GM21529 (cell line): ENCODE measurements around the gene THAP8.

Source experiments
- ATAC-seq: cut with Tn5 transposase; IDR thresholded peaks from one replicate; pipeline ENCODE4 v1.9.1; 2021; ENCODE audit not compliant: unreplicated experiment

Gene THAP8

GRCh38 chr19:36030264-36031148 lies 23.6 kb downstream of the THAP8 start:
- ATAC-seq, result no peak

- ATAC-seq, result no peak
Observed at GRCh38 chr19:36028313-36029041, 25.6 kb downstream of the THAP8 start.

GRCh38 chr19:36027696-36028095 lies 26.4 kb downstream of the THAP8 start:
- ATAC-seq, result no peak

- no peak for ATAC-seq
Observed at GRCh38 chr19:36026091-36026876, 27.8 kb downstream of the THAP8 start.

GRCh38 chr19:36025541-36025940 lies 28.5 kb downstream of the THAP8 start:
- no peak for ATAC-seq

GRCh38 chr19:36023432-36023831 lies 30.7 kb downstream of the THAP8 start:
- no peak for ATAC-seq

- no peak for ATAC-seq
Observed at GRCh38 chr19:36019061-36019670, 34.9 kb downstream of the THAP8 start.

GRCh38 chr19:36014012-36014924 lies 39.8 kb downstream of the THAP8 start, which contains the start of gene ALKBH6:
TSS of gene ALKBH6 (minus strand) at chr19:36014213. CDS start at chr19:36013397, 816 bp downstream.
- peak; percentile 93 for ATAC-seq

GRCh38 chr19:36013280-36014011 lies 40.6 kb downstream of the THAP8 start:
- no peak for ATAC-seq

- ATAC-seq, result no peak
Observed at GRCh38 chr19:36010402-36010801, 43.7 kb downstream of the THAP8 start.

GRCh38 chr19:36009633-36010379 lies 44.3 kb downstream of the THAP8 start:
- no peak for ATAC-seq

- ATAC-seq, result no peak
Observed at GRCh38 chr19:36009220-36009619, 44.9 kb downstream of the THAP8 start.

- ATAC-seq, result no peak
Observed at GRCh38 chr19:36008336-36008978, 45.6 kb downstream of the THAP8 start, which contains the start of gene SYNE4. TSS of gene SYNE4 (minus strand) at chr19:36008813. CDS start at chr19:36008681, 132 bp downstream.

GRCh38 chr19:36006955-36007354 lies 47.1 kb downstream of the THAP8 start:
- no peak for ATAC-seq

- ATAC-seq, result no peak
Observed at GRCh38 chr19:36003284-36003683, 50.8 kb downstream of the THAP8 start.

GRCh38 chr19:36001605-36002004 lies 52.5 kb downstream of the THAP8 start:
- ATAC-seq, result no peak

- no peak for ATAC-seq
Observed at GRCh38 chr19:35996777-35997176, 57.3 kb downstream of the THAP8 start.
